ENCODE measurements around the gene ZZZ3.
"Not testable (repeated sequence)": the region's sequence is repeated elsewhere in the genome, so short reads cannot be mapped to it uniquely, and the experiment has no call there.

Gene ZZZ3

GRCh38 chr1:77670330-77670729 is 12.1 kb downstream of the ZZZ3 start:
- no peak for DNase-seq

- DNase-seq, result no peak
Measured at GRCh38 chr1:77668924-77669449, 13.5 kb downstream of the ZZZ3 start.

GRCh38 chr1:77664939-77665516 is 17.4 kb downstream of the ZZZ3 start:
- no peak for DNase-seq

GRCh38 chr1:77661696-77662095 is 20.8 kb downstream of the ZZZ3 start:
- DNase-seq, result no peak

- DNase-seq, result no peak
Measured at GRCh38 chr1:77659879-77660593, 22.4 kb downstream of the ZZZ3 start.

- no peak for DNase-seq
Measured at GRCh38 chr1:77658271-77658670, 24.2 kb downstream of the ZZZ3 start.

GRCh38 chr1:77655431-77655974 is 27.0 kb downstream of the ZZZ3 start:
- DNase-seq, result no peak

- no peak for DNase-seq
Measured at GRCh38 chr1:77652970-77653516, 29.4 kb downstream of the ZZZ3 start.

- DNase-seq, result peak; percentile 78
Measured at GRCh38 chr1:77652268-77652667, 30.2 kb downstream of the ZZZ3 start.

- DNase-seq, result no peak
Measured at GRCh38 chr1:77649127-77649526, 33.3 kb downstream of the ZZZ3 start.

GRCh38 chr1:77646224-77646623 is 36.2 kb downstream of the ZZZ3 start:
- DNase-seq, result not testable (repeated sequence)

- DNase-seq, result no peak
Measured at GRCh38 chr1:77643456-77643855, 39.0 kb downstream of the ZZZ3 start.

- no peak for DNase-seq
Measured at GRCh38 chr1:77642941-77643340, 39.5 kb downstream of the ZZZ3 start.

GRCh38 chr1:77642196-77642595 is 40.3 kb downstream of the ZZZ3 start:
- DNase-seq, result peak; percentile 14

GRCh38 chr1:77639557-77640069 is 42.8 kb downstream of the ZZZ3 start:
- DNase-seq, result no peak

GRCh38 chr1:77639056-77639455 is 43.4 kb downstream of the ZZZ3 start:
- DNase-seq, result peak; percentile 82

GRCh38 chr1:77636864-77637263 is 45.6 kb downstream of the ZZZ3 start:
- DNase-seq, result no peak

All from fibroblast of skin of abdomen (primary cell).